Breast epithelium (tissue), 3 donors: ENCODE measurements around the gene SPTLC2.

Experiments used
- POLR2A ChIP-seq: fragments of 450-650 bp; IDR thresholded peaks from one replicate; pipeline ENCODE4 v1.6.1; 2016; ENCODE audit warnings: antibody characterized with exemption, mild to moderate bottlenecking, moderate library complexity
- POLR2AphosphoS5 ChIP-seq, 3 donors: sonication (generic); formaldehyde crosslinking; IDR thresholded peaks; one replicate each; pipeline ENCODE4 v1.6.1; 2017; ENCODE audit warnings: antibody characterized with exemption in 3 of 3
- TF ChIP-seq, protein P1 (sequence below), 3 donors: fragments of 450-650 bp; IDR thresholded peaks; one replicate each; pipeline ENCODE4 v1.5.1; 2016 to 2017; ENCODE audit warnings: antibody characterized with exemption in 3 of 3, mild to moderate bottlenecking in 3 of 3, moderate library complexity in 3 of 3

DNA sequence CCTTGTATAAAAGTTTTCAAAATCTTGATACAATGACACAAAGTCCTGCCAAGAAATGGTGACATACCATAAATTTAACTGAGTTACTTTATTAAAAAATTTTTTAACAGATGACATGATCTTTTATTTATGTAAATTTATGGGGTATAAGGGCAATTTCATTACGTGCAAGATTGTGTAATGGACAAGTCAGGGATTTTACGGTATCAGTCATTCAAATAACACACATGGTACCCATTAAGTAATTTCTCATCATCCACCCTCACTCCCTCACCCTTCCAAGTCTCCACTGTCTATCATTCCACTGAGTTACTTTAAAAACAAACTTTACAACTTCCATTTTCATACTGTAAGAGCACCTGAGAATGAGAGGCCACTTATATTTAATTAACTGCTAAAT is 37.4 kb downstream of the SPTLC2 start:
- TF ChIP-seq, protein P1, sequence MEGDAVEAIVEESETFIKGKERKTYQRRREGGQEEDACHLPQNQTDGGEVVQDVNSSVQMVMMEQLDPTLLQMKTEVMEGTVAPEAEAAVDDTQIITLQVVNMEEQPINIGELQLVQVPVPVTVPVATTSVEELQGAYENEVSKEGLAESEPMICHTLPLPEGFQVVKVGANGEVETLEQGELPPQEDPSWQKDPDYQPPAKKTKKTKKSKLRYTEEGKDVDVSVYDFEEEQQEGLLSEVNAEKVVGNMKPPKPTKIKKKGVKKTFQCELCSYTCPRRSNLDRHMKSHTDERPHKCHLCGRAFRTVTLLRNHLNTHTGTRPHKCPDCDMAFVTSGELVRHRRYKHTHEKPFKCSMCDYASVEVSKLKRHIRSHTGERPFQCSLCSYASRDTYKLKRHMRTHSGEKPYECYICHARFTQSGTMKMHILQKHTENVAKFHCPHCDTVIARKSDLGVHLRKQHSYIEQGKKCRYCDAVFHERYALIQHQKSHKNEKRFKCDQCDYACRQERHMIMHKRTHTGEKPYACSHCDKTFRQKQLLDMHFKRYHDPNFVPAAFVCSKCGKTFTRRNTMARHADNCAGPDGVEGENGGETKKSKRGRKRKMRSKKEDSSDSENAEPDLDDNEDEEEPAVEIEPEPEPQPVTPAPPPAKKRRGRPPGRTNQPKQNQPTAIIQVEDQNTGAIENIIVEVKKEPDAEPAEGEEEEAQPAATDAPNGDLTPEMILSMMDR (IDR thresholded peaks at IDR 0.05): no peak
- TF ChIP-seq POLR2A (no peak), POLR2AphosphoS5 (IDR thresholded peaks at IDR 0.05) (no peak)
